Memory B cell (primary cell): ENCODE data around the gene USP11.
"Not testable (repeated sequence)": the region's sequence is repeated elsewhere in the genome, so short reads cannot be mapped to it uniquely, and the experiment has no call there.

Experiments used
- ATAC-seq: fragments of 150-1000 bp; cut with Tn5 transposase; 2 replicates; pipeline ENCODE4 v1.10.0; 2021; ENCODE audit warnings: low read depth, mild to moderate bottlenecking, moderate library complexity
- DNase-seq, 2 donors: peaks; one replicate each; pipeline ENCODE4 v3.0.0; 2022; ENCODE audit warnings: low spot score in 2 of 2
- H3K27ac Mint-ChIP-seq: one replicate; pipeline ENCODE4 v1.8.0; 2022; ENCODE audit warnings: mild to moderate bottlenecking, moderate library complexity, mixed read lengths
- H3K27me3 Mint-ChIP-seq: one replicate; pipeline ENCODE4 v1.8.0; 2022; ENCODE audit warnings: mixed read lengths
- H3K36me3 Mint-ChIP-seq: one replicate; pipeline ENCODE4 v1.8.0; 2022; ENCODE audit warnings: mild to moderate bottlenecking, mixed read lengths
- H3K4me1 Mint-ChIP-seq: one replicate; pipeline ENCODE4 v1.8.0; 2022; ENCODE audit warnings: mixed read lengths
- H3K4me3 Mint-ChIP-seq: one replicate; pipeline ENCODE4 v1.8.0; 2022; ENCODE audit warnings: mild to moderate bottlenecking, moderate library complexity, mixed read lengths
- H3K9me3 Mint-ChIP-seq: one replicate; pipeline ENCODE4 v1.8.0; 2022; ENCODE audit warnings: mixed read lengths

Gene USP11

GRCh38 chrX:47240619-47241018 is 7.8 kb downstream of the USP11 start:
- ATAC-seq = no peak
- Mint-ChIP-seq H3K27ac (peak overlapping the region; percentile 69), H3K4me3 (no peak overlapping the region), H3K4me1 (peaks cover 2% of the 10 kb centered on the region), H3K9me3 (no peaks in the 10 kb centered on the region), H3K27me3 (no peaks in the 10 kb centered on the region), H3K36me3 (peaks cover 15% of the 10 kb centered on the region)
- DNase-seq = no peak

- H3K4me3 Mint-ChIP-seq = no peak overlapping the region
- H3K27ac Mint-ChIP-seq = peak overlapping the region; percentile 69
- DNase-seq (no peak), ATAC-seq (no peak)
- no peaks in the 10 kb centered on the region for H3K4me1 Mint-ChIP-seq
- no peaks in the 10 kb centered on the region for H3K27me3 Mint-ChIP-seq
- peaks cover 21% of the 10 kb centered on the region for H3K36me3 Mint-ChIP-seq
- H3K9me3 Mint-ChIP-seq = no peaks in the 10 kb centered on the region
These were observed 8.6 kb downstream of the USP11 start for GRCh38 chrX:47241201-47242011.

- no peaks in the 10 kb centered on the region for H3K27me3 Mint-ChIP-seq
- peaks cover 21% of the 10 kb centered on the region for H3K36me3 Mint-ChIP-seq
- no peak overlapping the region for H3K27ac Mint-ChIP-seq
- no peaks in the 10 kb centered on the region for H3K9me3 Mint-ChIP-seq
- H3K4me3 Mint-ChIP-seq = no peak overlapping the region
- no peak for ATAC-seq
- no peak for DNase-seq
- no peaks in the 10 kb centered on the region for H3K4me1 Mint-ChIP-seq
These were observed 9.5 kb downstream of the USP11 start for GRCh38 chrX:47242321-47242720.

GRCh38 chrX:47243351-47243750 is 10.5 kb downstream of the USP11 start:
- Mint-ChIP-seq H3K27ac (no peak overlapping the region), H3K36me3 (peaks cover 25% of the 10 kb centered on the region), H3K4me3 (no peak overlapping the region), H3K4me1 (no peaks in the 10 kb centered on the region), H3K9me3 (no peaks in the 10 kb centered on the region), H3K27me3 (no peaks in the 10 kb centered on the region)
- no peak for DNase-seq
- ATAC-seq = no peak

- Mint-ChIP-seq H3K4me3 (no peak overlapping the region), H3K36me3 (peaks cover 23% of the 10 kb centered on the region), H3K4me1 (no peaks in the 10 kb centered on the region), H3K27ac (no peak overlapping the region), H3K9me3 (no peaks in the 10 kb centered on the region), H3K27me3 (no peaks in the 10 kb centered on the region)
- DNase-seq = no peak
- no peak for ATAC-seq
These were observed 11.9 kb downstream of the USP11 start for GRCh38 chrX:47244676-47245075.

- ATAC-seq (no peak), DNase-seq (no peak)
- no peaks in the 10 kb centered on the region for H3K27me3 Mint-ChIP-seq
- no peak overlapping the region for H3K4me3 Mint-ChIP-seq
- H3K4me1 Mint-ChIP-seq = no peaks in the 10 kb centered on the region
- H3K9me3 Mint-ChIP-seq = no peaks in the 10 kb centered on the region
- H3K27ac Mint-ChIP-seq = no peak overlapping the region
- H3K36me3 Mint-ChIP-seq = peaks cover 21% of the 10 kb centered on the region
These were observed 12.3 kb downstream of the USP11 start for GRCh38 chrX:47245156-47245555.

- no peaks in the 10 kb centered on the region for H3K27me3 Mint-ChIP-seq
- peaks cover 2% of the 10 kb centered on the region for H3K4me1 Mint-ChIP-seq
- no peak overlapping the region for H3K27ac Mint-ChIP-seq
- ATAC-seq (no peak), DNase-seq (no peak)
- peaks cover 13% of the 10 kb centered on the region for H3K36me3 Mint-ChIP-seq
- no peak overlapping the region for H3K4me3 Mint-ChIP-seq
- H3K9me3 Mint-ChIP-seq = no peaks in the 10 kb centered on the region
These were observed 14.6 kb downstream of the USP11 start for GRCh38 chrX:47247206-47247998.

GRCh38 chrX:47247999-47248320 is 15.2 kb downstream of the USP11 start:
- DNase-seq (no peak), ATAC-seq (no peak)
- H3K4me1 Mint-ChIP-seq = peaks cover 2% of the 10 kb centered on the region
- H3K36me3 Mint-ChIP-seq = peaks cover 13% of the 10 kb centered on the region
- H3K9me3 Mint-ChIP-seq = no peaks in the 10 kb centered on the region
- no peak overlapping the region for H3K27ac Mint-ChIP-seq
- H3K27me3 Mint-ChIP-seq = no peaks in the 10 kb centered on the region
- H3K4me3 Mint-ChIP-seq = no peak overlapping the region

GRCh38 chrX:47248576-47248975 is 15.8 kb downstream of the USP11 start:
- peaks cover 13% of the 10 kb centered on the region for H3K36me3 Mint-ChIP-seq
- H3K9me3 Mint-ChIP-seq = no peaks in the 10 kb centered on the region
- no peak for DNase-seq
- H3K4me3 Mint-ChIP-seq = no peak overlapping the region
- ATAC-seq = no peak
- peaks cover 2% of the 10 kb centered on the region for H3K4me1 Mint-ChIP-seq
- H3K27me3 Mint-ChIP-seq = no peaks in the 10 kb centered on the region
- H3K27ac Mint-ChIP-seq = no peak overlapping the region

- H3K4me3 Mint-ChIP-seq = no peak overlapping the region
- no peaks in the 10 kb centered on the region for H3K27me3 Mint-ChIP-seq
- H3K36me3 Mint-ChIP-seq = peaks cover 11% of the 10 kb centered on the region
- no peak for DNase-seq
- peaks cover 2% of the 10 kb centered on the region for H3K4me1 Mint-ChIP-seq
- no peak for ATAC-seq
- no peak overlapping the region for H3K27ac Mint-ChIP-seq
- H3K9me3 Mint-ChIP-seq = no peaks in the 10 kb centered on the region
These were observed 17.2 kb downstream of the USP11 start for GRCh38 chrX:47250017-47250347.

- not testable (repeated sequence) for DNase-seq, H3K36me3 Mint-ChIP-seq, H3K27me3 Mint-ChIP-seq, H3K4me1 Mint-ChIP-seq, H3K4me3 Mint-ChIP-seq, ATAC-seq, H3K9me3 Mint-ChIP-seq, H3K27ac Mint-ChIP-seq
These were observed 24.8 kb downstream of the USP11 start for GRCh38 chrX:47257620-47258019.

- ATAC-seq (no peak), DNase-seq (no peak)
- no peaks in the 10 kb centered on the region for H3K36me3 Mint-ChIP-seq
- H3K27me3 Mint-ChIP-seq = no peaks in the 10 kb centered on the region
- H3K4me1 Mint-ChIP-seq = no peaks in the 10 kb centered on the region
- no peak overlapping the region for H3K27ac Mint-ChIP-seq
- H3K4me3 Mint-ChIP-seq = no peak overlapping the region
- no peaks in the 10 kb centered on the region for H3K9me3 Mint-ChIP-seq
These were observed 31.8 kb downstream of the USP11 start for GRCh38 chrX:47264483-47265173.

- H3K27ac Mint-ChIP-seq = no peak overlapping the region
- ATAC-seq (no peak), DNase-seq (no peak)
- no peaks in the 10 kb centered on the region for H3K4me1 Mint-ChIP-seq
- H3K27me3 Mint-ChIP-seq = no peaks in the 10 kb centered on the region
- no peak overlapping the region for H3K4me3 Mint-ChIP-seq
- no peaks in the 10 kb centered on the region for H3K9me3 Mint-ChIP-seq
- no peaks in the 10 kb centered on the region for H3K36me3 Mint-ChIP-seq
These were observed 33.8 kb downstream of the USP11 start for GRCh38 chrX:47266643-47267042.

- ATAC-seq = no peak
- no peak for DNase-seq
- no peaks in the 10 kb centered on the region for H3K27me3 Mint-ChIP-seq
- no peaks in the 10 kb centered on the region for H3K4me1 Mint-ChIP-seq
- H3K27ac Mint-ChIP-seq = no peak overlapping the region
- no peaks in the 10 kb centered on the region for H3K9me3 Mint-ChIP-seq
- no peaks in the 10 kb centered on the region for H3K36me3 Mint-ChIP-seq
- no peak overlapping the region for H3K4me3 Mint-ChIP-seq
These were observed 39.2 kb downstream of the USP11 start for GRCh38 chrX:47272013-47272408.
